ENCODE data around the gene ITPR2. TPM values are rescaled to one million over a fixed set of nuclear protein-coding genes. Genes with fewer than 3 reads are reported as not detected.
A peak's percentile ranks its signal among the peaks of the same experiment; 100 is the strongest.

ITPR2 gene
- total and polyA plus RNA-seq, 2 of the 8 experiments (the other 6 are each of a cell fraction or from before 2014, with no cell fraction given) = 4.1 to 48.3 TPM

- no peak overlapping the region for H3K9ac ChIP-seq (replicated peaks in 1 of 4; ENCODE audit: extremely low read depth in 1 of 4, low read depth in 3 of 4, low read length in 3 of 4)
- TF ChIP-seq CTCF (IDR thresholded peaks at IDR 0.05; ENCODE audit: control extremely low read depth in 1 of 3, insufficient read depth in 1 of 3, low read depth in 1 of 3, low read length in 3 of 3) = peak; percentile 14 to 85 (median 83)
- TF ChIP-seq RAD21 (IDR thresholded peaks at IDR 0.05 in 1 of 2, conservative IDR thresholded peaks at IDR 0.05 in 1 of 2; ENCODE audit: low read depth in 2 of 2, low read length in 2 of 2) = peak; percentile 92 to 95
- no peak for TF ChIP-seq MAX (IDR thresholded peaks at IDR 0.05)
- TF ChIP-seq ATF2 (IDR thresholded peaks at IDR 0.05; ENCODE audit: low read length) = no peak
- no peak overlapping the region for H3K27ac ChIP-seq (ENCODE audit: low read depth, low read length)
- H3K9me3 ChIP-seq (ENCODE audit: insufficient read depth in 2 of 2, low read depth in 1 of 2, low read length in 1 of 2) = no peaks in the 10 kb centered on the region
- CTCF ChIA-PET (ENCODE audit: partially characterized antibody) = interaction anchor here (0.6 to 4.0 kb wide), 28 partner anchors 10 to 536 kb away, joined by 3 to 24 read pairs (median 4); no protein-coding TSS in a partner anchor
- no peak overlapping the region for H4K8ac ChIP-seq (ENCODE audit: extremely low read depth, insufficient read depth, low read length)
- H2BK20ac ChIP-seq (ENCODE audit: low read length) = no peak overlapping the region; the same call in 1 of the 2 replicates
- no peaks in the 10 kb centered on the region for H4K20me1 ChIP-seq (replicated peaks in 1 of 2; ENCODE audit: control insufficient read depth in 1 of 2, insufficient read depth in 2 of 2, low read length in 2 of 2)
- DNase-seq (ENCODE audit: low read depth in 1 of 2, low spot score in 2 of 2) (peak; percentile 59 to 93), FAIRE-seq (peak; percentile 96)
- H2BK15ac ChIP-seq (ENCODE audit: low read length) = no peak overlapping the region
- no peaks in the 10 kb centered on the region for H3K79me2 ChIP-seq (ENCODE audit: control insufficient read depth in 1 of 2, insufficient read depth in 2 of 2, low read length in 2 of 2)
- H2AK5ac ChIP-seq (ENCODE audit: low read depth, low read length) = no peak overlapping the region
- no peak overlapping the region for H3K14ac ChIP-seq (ENCODE audit: insufficient read length)
- H4K5ac ChIP-seq (ENCODE audit: insufficient read length, low read depth, low read length) = no peak overlapping the region
- no peak overlapping the region for H2AFZ ChIP-seq (ENCODE audit: low read length)
- no peak overlapping the region for H3K23ac ChIP-seq (ENCODE audit: insufficient read length)
- 47% methylated on average over 7 of the region's 7 CpGs; no CpG with 5 or more reads in 1 of the 2 experiments for WGBS, 2 experiments (ENCODE audit: extremely low coverage in 1 of 2, insufficient coverage in 1 of 2, insufficient read length in 1 of 2, insufficient replicate concordance in 2 of 2, low coverage in 1 of 2, low lambda C conversion rate in 2 of 2, missing lambda C conversion rate in 1 of 2)
- H3K36me3 ChIP-seq (ENCODE audit: control insufficient read depth in 2 of 4, insufficient read depth in 4 of 4, low read length in 3 of 4) = peaks cover 0 to 19% (median 4%) of the 10 kb centered on the region in 4 experiments; a peak in 4 of 8 replicates
- no peak overlapping the region for H2BK12ac ChIP-seq (ENCODE audit: low read depth, low read length)
- H3K4me3 ChIP-seq (ENCODE audit: extremely low read depth in 1 of 4, insufficient read depth in 2 of 4, low read depth in 3 of 4, low read length in 4 of 4) = no peak overlapping the region
- H2BK5ac ChIP-seq (ENCODE audit: low read depth, low read length) = no peak overlapping the region
- no peak overlapping the region for H3K4me2 ChIP-seq (ENCODE audit: insufficient read depth in 1 of 2, low read depth in 2 of 2, low read length in 2 of 2)
- H3K23me2 ChIP-seq (ENCODE audit: low read depth, low read length) = no peaks in the 10 kb centered on the region
- no peak overlapping the region for H3K4ac ChIP-seq (replicated peaks; ENCODE audit: insufficient read length, low read depth, low read length)
- H3K18ac ChIP-seq (ENCODE audit: extremely low read depth, low read length) = no peak overlapping the region; the same call in 1 of the 2 replicates
- no peaks in the 10 kb centered on the region for H3K27me3 ChIP-seq (replicated peaks in 1 of 4; ENCODE audit: control insufficient read depth in 3 of 4, extremely low read depth in 1 of 4, insufficient read depth in 3 of 4, low read length in 3 of 4)
- H2BK120ac ChIP-seq (replicated peaks; ENCODE audit: low read depth, low read length) = no peak overlapping the region
- peaks cover 0 to 1% (median 0%) of the 10 kb centered on the region in 4 experiments; a peak in 1 of 7 replicates for H3K4me1 ChIP-seq (replicated peaks in 1 of 4; ENCODE audit: control insufficient read depth in 3 of 4, insufficient read depth in 4 of 4, low read length in 3 of 4)
- H4K91ac ChIP-seq (replicated peaks; ENCODE audit: insufficient read length, low read length) = no peak overlapping the region
- no peak overlapping the region for H3K56ac ChIP-seq (replicated peaks; ENCODE audit: insufficient read length, low read depth, low read length)
- no peaks in the 10 kb centered on the region for H3K79me1 ChIP-seq (ENCODE audit: low read depth, low read length)
- POLR2A ChIA-PET (ENCODE audit: partially characterized antibody) = interaction anchor here (0.6 kb wide), 1 partner anchor 50 kb away, joined by 3 read pairs; no protein-coding TSS in a partner anchor
Observed at GRCh38 chr12:26651566-26652188, 181.3 kb downstream of the ITPR2 start.
